Caco-2 (cell line): Measurements from ENCODE around the gene RSRC1. TPM values are rescaled to one million over a fixed set of nuclear protein-coding genes. Genes with fewer than 3 reads are reported as not detected.
"Not testable (repeated sequence)": the region's sequence is repeated elsewhere in the genome, so short reads cannot be mapped to it uniquely, and the experiment has no call there.

Experiments
- BruUV-seq: library from RNA; stranded (reverse); fragments of 400-500 nt; replicated peaks from 2 replicates; lab custom pipeline; 2021; lab: Mats Ljungman, UMichigan
- CTCF ChIA-PET: fragments of 300-600 bp; sonication (Branson Sonifier 250); formaldehyde crosslinking; loops from one replicate; lab custom pipeline; 2022; ENCODE audit warnings: antibody characterized with exemption; lab: Charles Lee
- POLR2A ChIA-PET: fragments of 300-600 bp; sonication (Branson Sonifier 250); formaldehyde crosslinking; loops from one replicate; lab custom pipeline; 2022; ENCODE audit warnings: antibody characterized with exemption; lab: Charles Lee
- DNase-seq, 2 experiments: peaks; one replicate each; pipeline versions ENCODE4 v3.0.0 to v3.0.0-alpha.2; 2020 to 2022
- H3K27me3 ChIP-seq: replicated peaks from 2 replicates; pipeline ENCODE4 v1.6.0; 2011; ENCODE audit warnings: low read length; ENCODE audit not compliant: control insufficient read depth, insufficient read depth
- H3K36me3 ChIP-seq: 2 replicates; pipeline ENCODE4 v1.5.1; 2011; ENCODE audit warnings: low read length; ENCODE audit not compliant: control insufficient read depth, insufficient read depth
- H3K4me1 ChIP-seq: fragments of 250-450 bp; sonication (Bioruptor Pico); 2 replicates; pipeline ENCODE4 v1.5.1; 2020; ENCODE audit warnings: mild to moderate bottlenecking
- H3K4me3 ChIP-seq: 2 replicates; pipeline ENCODE4 v1.5.1; 2011; ENCODE audit warnings: low read depth, mild to moderate bottlenecking, control low read depth, low read length
- H3K9me3 ChIP-seq: fragments of 250-450 bp; sonication (Bioruptor Pico); 2 replicates; pipeline ENCODE4 v1.5.1; 2020; ENCODE audit warnings: mild to moderate bottlenecking, moderate library complexity
- H3K27ac Mint-ChIP-seq: one replicate; pipeline ENCODE4 v1.8.0; 2022; ENCODE audit warnings: mixed read lengths; ENCODE audit not compliant: unreplicated experiment
- H3K27me3 Mint-ChIP-seq: one replicate; pipeline ENCODE4 v1.8.0; 2022; ENCODE audit warnings: mixed read lengths; ENCODE audit not compliant: insufficient read depth, unreplicated experiment
- H3K36me3 Mint-ChIP-seq: one replicate; pipeline ENCODE4 v1.8.0; 2022; ENCODE audit warnings: mild to moderate bottlenecking, mixed read lengths; ENCODE audit not compliant: insufficient read depth, unreplicated experiment
- H3K4me1 Mint-ChIP-seq: one replicate; pipeline ENCODE4 v1.8.0; 2022; ENCODE audit warnings: low read depth, mixed read lengths; ENCODE audit not compliant: unreplicated experiment
- H3K4me3 Mint-ChIP-seq: one replicate; pipeline ENCODE4 v1.8.0; 2022; ENCODE audit warnings: mild to moderate bottlenecking, moderate library complexity, mixed read lengths; ENCODE audit not compliant: unreplicated experiment
- H3K9me3 Mint-ChIP-seq: one replicate; pipeline ENCODE4 v1.8.0; 2022; ENCODE audit warnings: mixed read lengths; ENCODE audit not compliant: unreplicated experiment
- intact Hi-C: fragments of 100-400 bp; cut with micrococcal nuclease; formaldehyde crosslinking; loops from one replicate; pipeline ENCODE4 v1.10.0; 2022; ENCODE audit not compliant: unreplicated experiment
- total RNA-seq: library from RNA; stranded (reverse); gene quantifications from 2 replicates; pipeline ENCODE4 v1.2.3, GENCODE V29; 2022
- TF ChIP-seq, protein P1 (sequence below), 2 experiments: fragments of 200-600 bp in 1 of 2; IDR thresholded peaks; 1 replicate in 1 of 2; 2 replicates in 1 of 2; pipeline versions ENCODE4 v1.5.1 to v1.8.0; 2011 to 2022; ENCODE audit warnings: antibody characterized with exemption in 1 of 2, control low read depth in 1 of 2, inconsistent platforms in 1 of 2, low read depth in 1 of 2, low read length in 1 of 2, mild to moderate bottlenecking in 1 of 2, moderate library complexity in 1 of 2; ENCODE audit not compliant: insufficient read depth in 1 of 2, severe bottlenecking in 1 of 2, unreplicated experiment in 1 of 2

RSRC1 gene
- total RNA-seq, 1 experiment from 2014 or later: 38.4 TPM

DNA sequence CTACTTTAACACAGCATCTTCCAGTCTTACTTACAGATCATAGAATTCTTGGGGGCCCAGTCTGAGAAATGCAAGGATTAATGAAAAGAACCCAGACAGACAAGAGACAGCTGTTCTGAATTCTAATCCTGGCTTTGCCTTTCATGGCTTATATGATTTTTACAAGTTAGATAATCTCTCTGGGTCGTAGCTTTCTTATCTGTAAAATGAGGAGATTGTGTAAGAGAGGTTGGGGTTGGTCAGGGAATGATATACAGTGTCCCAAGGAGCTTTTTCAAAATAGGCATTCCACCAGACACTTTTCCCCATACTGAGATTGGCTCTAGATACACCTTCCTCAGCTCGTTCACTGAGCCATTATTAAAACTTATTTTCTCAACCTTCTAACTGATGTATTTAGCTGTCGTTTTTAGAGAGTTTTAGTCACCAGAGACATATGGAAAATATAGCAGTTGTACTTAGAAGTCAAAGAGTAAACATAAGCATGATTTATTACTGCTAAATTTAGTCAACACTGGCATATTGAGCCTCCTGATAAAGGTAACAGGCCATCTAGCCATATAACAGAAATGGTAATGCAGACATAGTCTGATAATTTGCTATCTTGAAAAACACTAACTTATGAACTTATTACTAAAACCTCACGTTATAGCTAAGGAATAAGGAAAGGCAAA, 298.1 kb downstream of the RSRC1 start:
- no peaks in the 10 kb centered on the region for H3K27me3 Mint-ChIP-seq
- H3K27ac Mint-ChIP-seq: no peak overlapping the region
- H3K9me3 Mint-ChIP-seq: no peaks in the 10 kb centered on the region
- H3K4me3 Mint-ChIP-seq: no peak overlapping the region
- H3K36me3 Mint-ChIP-seq: peaks cover 5% of the 10 kb centered on the region
- H3K4me1 Mint-ChIP-seq: no peaks in the 10 kb centered on the region
- H3K9me3 ChIP-seq: no peaks in the 10 kb centered on the region
- H3K27me3 ChIP-seq: no peaks in the 10 kb centered on the region
- ChIA-PET POLR2A (no interaction called here), CTCF (no interaction called here)
- no TSS peak for BruUV-seq
- H3K4me3 ChIP-seq: no peak overlapping the region
- no peak for DNase-seq
- TF ChIP-seq, protein P1, sequence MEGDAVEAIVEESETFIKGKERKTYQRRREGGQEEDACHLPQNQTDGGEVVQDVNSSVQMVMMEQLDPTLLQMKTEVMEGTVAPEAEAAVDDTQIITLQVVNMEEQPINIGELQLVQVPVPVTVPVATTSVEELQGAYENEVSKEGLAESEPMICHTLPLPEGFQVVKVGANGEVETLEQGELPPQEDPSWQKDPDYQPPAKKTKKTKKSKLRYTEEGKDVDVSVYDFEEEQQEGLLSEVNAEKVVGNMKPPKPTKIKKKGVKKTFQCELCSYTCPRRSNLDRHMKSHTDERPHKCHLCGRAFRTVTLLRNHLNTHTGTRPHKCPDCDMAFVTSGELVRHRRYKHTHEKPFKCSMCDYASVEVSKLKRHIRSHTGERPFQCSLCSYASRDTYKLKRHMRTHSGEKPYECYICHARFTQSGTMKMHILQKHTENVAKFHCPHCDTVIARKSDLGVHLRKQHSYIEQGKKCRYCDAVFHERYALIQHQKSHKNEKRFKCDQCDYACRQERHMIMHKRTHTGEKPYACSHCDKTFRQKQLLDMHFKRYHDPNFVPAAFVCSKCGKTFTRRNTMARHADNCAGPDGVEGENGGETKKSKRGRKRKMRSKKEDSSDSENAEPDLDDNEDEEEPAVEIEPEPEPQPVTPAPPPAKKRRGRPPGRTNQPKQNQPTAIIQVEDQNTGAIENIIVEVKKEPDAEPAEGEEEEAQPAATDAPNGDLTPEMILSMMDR (IDR thresholded peaks at IDR 0.05; ENCODE audit: insufficient read depth in 1 of 2, low read depth in 1 of 2, low read length in 1 of 2, severe bottlenecking in 1 of 2, unreplicated experiment in 1 of 2): no peak
- peaks cover 6% of the 10 kb centered on the region for H3K4me1 ChIP-seq
- intact Hi-C loops: no loop called here
- no peaks in the 10 kb centered on the region for H3K36me3 ChIP-seq

DNA sequence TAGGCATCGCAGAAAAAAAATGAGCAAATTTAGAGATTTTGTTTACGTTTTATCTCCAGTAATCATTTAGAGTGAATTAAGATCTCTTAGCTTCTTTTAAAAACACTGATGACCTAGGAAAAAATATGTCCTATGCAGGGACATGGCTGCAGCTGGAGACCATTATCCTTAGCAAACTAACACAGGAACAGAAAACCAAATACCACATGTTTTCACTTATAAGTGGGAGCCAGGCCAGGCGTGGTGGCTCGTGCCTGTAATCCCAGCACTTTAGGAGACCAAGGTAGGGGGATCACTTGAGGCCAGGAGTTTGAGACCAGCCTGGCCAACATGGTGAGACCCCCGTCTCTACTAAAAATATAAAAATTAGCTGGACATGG, 298.6 kb downstream of the RSRC1 start:
- H3K9me3 Mint-ChIP-seq, intact Hi-C loops, H3K36me3 Mint-ChIP-seq, H3K36me3 ChIP-seq, BruUV-seq, H3K27me3 ChIP-seq, H3K4me1 ChIP-seq, POLR2A ChIA-PET, CTCF ChIA-PET, H3K27ac Mint-ChIP-seq, H3K4me3 Mint-ChIP-seq, H3K27me3 Mint-ChIP-seq, H3K4me3 ChIP-seq, H3K4me1 Mint-ChIP-seq, DNase-seq, H3K9me3 ChIP-seq: not testable (repeated sequence)

DNA sequence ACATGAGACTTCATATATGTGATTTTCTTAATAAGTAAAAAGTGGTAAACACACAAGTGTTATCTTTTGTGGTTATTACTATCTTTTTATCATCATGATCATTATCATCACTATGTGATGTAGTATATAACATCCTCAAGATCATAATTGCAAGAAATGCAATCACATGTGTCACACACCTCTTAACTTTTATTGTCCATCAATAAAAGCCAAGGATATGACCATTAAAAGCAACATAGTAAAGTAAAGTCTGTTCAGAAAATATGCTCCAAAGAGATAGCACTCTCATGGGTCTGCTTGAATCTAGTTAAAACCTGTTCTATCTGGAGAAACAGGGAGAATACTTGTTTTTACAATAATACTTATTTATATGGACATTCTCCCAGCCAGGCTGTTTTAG, 308.1 kb downstream of the RSRC1 start:
- H3K9me3 ChIP-seq: no peaks in the 10 kb centered on the region
- H3K4me3 ChIP-seq: no peak overlapping the region
- H3K27me3 ChIP-seq: no peaks in the 10 kb centered on the region
- Mint-ChIP-seq H3K4me3 (no peak overlapping the region), H3K36me3 (peaks cover 2% of the 10 kb centered on the region), H3K9me3 (no peaks in the 10 kb centered on the region), H3K4me1 (peaks cover 6% of the 10 kb centered on the region), H3K27ac (no peak overlapping the region), H3K27me3 (no peaks in the 10 kb centered on the region)
- BruUV-seq: no TSS peak
- H3K4me1 ChIP-seq: peaks cover 5% of the 10 kb centered on the region; the same call in 1 of the 2 replicates
- no peaks in the 10 kb centered on the region for H3K36me3 ChIP-seq
- ChIA-PET CTCF (no interaction called here), POLR2A (no interaction called here)
- no peak for DNase-seq
- intact Hi-C loops: no loop called here
- TF ChIP-seq, protein P1 (IDR thresholded peaks at IDR 0.05; ENCODE audit: insufficient read depth in 1 of 2, low read depth in 1 of 2, low read length in 1 of 2, severe bottlenecking in 1 of 2, unreplicated experiment in 1 of 2): no peak
